Neural progenitor cell (in vitro differentiated cells): ENCODE data around the gene FARS2.

Source experiments
- EZH2 ChIP-seq: fragments of 200-600 bp; sonication (generic); IDR thresholded peaks from 2 replicates; pipeline ENCODE4 v1.6.1; 2017; ENCODE audit warnings: antibody characterized with exemption, mild to moderate bottlenecking, moderate library complexity
- EZH2phosphoT487 ChIP-seq: fragments of 200-600 bp; sonication (generic); IDR thresholded peaks from 2 replicates; pipeline ENCODE4 v1.6.1; 2017; ENCODE audit warnings: antibody characterized with exemption
- TF ChIP-seq, protein P1 (sequence below): fragments of 200-600 bp; sonication (generic); IDR thresholded peaks from 2 replicates; pipeline ENCODE4 v1.5.1; 2017; ENCODE audit warnings: antibody characterized with exemption, mild to moderate bottlenecking

DNA sequence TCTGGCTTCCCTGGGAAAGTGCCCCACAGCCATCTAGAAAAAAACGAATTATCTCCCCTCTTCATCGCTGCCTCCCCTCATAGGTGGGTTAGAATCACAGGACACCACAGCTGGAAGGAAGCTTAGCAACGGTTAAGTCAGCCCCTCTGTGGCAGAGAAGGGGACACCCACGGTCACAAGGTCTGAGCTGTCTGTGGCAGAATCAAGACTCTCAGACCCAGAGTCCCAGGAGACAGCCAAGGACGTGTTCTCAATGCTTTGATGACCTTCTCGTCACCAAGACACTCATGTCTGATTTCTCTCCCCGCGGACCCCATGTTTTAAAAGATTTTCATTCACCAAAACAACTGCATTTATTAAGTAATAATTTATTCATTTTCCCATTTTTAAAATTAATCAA is 523.9 kb downstream of the FARS2 start:
- TF ChIP-seq, protein P1, sequence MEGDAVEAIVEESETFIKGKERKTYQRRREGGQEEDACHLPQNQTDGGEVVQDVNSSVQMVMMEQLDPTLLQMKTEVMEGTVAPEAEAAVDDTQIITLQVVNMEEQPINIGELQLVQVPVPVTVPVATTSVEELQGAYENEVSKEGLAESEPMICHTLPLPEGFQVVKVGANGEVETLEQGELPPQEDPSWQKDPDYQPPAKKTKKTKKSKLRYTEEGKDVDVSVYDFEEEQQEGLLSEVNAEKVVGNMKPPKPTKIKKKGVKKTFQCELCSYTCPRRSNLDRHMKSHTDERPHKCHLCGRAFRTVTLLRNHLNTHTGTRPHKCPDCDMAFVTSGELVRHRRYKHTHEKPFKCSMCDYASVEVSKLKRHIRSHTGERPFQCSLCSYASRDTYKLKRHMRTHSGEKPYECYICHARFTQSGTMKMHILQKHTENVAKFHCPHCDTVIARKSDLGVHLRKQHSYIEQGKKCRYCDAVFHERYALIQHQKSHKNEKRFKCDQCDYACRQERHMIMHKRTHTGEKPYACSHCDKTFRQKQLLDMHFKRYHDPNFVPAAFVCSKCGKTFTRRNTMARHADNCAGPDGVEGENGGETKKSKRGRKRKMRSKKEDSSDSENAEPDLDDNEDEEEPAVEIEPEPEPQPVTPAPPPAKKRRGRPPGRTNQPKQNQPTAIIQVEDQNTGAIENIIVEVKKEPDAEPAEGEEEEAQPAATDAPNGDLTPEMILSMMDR, result no peak
- TF ChIP-seq EZH2phosphoT487 (no peak), EZH2 (no peak)
